GM19467 (cell line): Measurements from ENCODE around the gene ABHD17A.
"Not testable (repeated sequence)": the region's sequence is repeated elsewhere in the genome, so short reads cannot be mapped to it uniquely, and the experiment has no call there.

Experiments used
- ATAC-seq: cut with Tn5 transposase; IDR thresholded peaks from one replicate; pipeline ENCODE4 v1.9.1; 2021; ENCODE audit warnings: mild to moderate bottlenecking, moderate library complexity; ENCODE audit not compliant: unreplicated experiment

Gene ABHD17A

DNA sequence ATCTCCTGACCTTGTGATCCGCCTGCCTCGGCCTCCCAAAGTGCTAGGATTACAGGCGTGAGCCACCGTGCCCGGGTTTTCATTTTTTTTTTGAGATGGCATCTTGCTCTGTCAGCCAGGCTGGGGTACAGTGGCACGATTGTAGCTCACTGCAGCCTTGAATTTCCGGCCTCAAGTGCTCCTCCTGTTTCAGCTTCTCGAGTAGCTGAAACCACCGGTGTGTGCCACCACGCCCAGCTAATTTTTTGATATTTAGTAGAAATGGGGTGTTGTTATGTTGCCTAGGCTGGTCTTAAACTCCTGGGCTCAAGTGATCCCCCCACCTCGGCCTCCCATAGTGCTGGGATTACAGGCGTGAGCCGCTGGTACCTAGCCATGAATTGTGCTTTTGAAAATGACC lies 25.8 kb upstream of the ABHD17A start:
- no peak for ATAC-seq

DNA sequence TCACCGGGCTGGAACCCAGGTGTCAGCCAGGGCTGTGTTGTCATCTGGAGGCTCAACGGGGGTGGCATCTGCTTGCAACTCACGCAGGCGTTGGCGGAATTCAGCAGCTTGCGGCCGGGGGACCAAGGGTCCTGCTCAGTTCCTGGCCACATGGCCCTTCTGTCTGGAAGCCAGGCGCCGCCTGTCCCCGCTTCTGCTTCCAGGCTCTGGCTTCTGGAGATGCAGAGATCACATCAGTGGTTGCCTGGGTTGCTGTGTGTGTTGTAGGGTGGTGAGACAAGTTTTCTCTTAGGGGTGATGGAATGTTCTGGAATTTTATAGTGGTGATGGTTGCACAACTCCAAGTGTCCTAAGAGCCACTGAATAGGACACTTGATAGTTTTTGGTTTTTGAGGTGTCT lies 24.9 kb upstream of the ABHD17A start:
- no peak for ATAC-seq

DNA sequence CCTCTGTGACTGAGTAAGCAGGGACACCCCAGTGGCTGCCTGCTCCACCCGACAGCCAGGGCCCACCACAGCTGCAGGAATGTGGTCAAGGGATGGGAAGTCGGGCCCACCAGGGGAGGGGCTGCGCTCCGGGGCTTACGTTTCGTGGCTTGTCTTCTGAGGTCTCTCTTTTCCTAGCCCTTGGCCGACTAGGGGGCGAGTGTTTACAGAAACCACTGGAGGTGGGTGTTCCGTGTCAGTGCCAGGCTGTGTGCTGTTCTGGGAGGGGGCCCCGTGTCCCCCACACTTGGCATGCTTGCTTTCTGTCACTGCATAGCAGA lies 24.4 kb upstream of the ABHD17A start:
- no peak for ATAC-seq

DNA sequence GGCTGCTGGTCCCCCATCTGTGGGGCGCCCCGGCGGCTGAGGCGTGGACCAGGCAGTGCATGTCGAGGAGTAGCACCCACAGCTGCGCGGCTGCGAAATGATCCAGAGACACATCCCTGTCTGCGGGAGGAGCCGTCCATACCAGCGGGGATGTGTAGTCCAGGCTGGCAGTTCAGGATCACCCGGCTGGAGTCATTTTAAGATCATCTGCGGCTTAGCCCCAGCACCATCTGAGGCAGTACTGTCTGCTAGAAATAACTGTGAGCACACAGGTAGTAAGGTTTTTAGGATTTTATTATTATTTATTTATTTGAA lies 23.0 kb upstream of the ABHD17A start:
- ATAC-seq = no peak

DNA sequence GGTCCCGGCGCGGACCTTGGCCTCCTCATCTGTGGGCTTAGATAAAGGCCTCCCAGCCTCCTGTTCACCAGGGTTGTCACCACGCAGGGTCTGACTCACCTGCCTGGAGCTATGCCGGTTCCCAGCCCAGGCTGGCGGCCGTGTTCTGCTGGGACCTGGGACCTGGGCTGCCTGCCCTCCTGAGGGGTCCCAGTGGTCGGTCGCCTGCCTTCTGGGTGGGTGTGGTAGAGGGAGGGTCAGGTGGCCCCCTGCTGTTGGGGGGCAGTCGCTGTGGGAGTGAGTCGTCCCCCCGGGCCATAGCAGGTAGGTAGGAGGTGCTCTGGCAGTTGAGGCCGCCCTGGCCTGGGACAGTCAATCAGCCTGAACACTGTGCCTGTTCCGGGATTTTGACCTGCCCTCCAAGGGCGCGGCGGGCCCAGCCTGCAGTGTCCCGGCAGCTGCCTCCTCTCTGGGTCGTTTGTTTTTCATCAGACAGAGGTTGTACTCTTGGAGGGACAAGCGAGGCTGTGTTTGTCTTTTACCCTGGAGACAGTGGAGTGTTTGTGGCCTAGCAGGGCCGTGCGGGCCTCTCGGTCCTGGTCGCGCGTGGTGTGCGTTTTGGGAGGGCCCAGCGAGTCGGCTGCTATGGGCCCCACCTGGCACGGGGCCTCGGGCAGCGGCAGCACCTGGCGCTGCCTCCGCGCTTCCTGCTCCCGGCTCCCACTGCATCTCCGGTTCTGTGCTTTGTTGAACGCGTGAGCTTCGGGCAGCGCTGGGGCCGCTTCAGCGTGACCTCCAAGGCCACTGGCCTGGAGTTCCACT lies 22.5 kb upstream of the ABHD17A start:
- no peak for ATAC-seq

DNA sequence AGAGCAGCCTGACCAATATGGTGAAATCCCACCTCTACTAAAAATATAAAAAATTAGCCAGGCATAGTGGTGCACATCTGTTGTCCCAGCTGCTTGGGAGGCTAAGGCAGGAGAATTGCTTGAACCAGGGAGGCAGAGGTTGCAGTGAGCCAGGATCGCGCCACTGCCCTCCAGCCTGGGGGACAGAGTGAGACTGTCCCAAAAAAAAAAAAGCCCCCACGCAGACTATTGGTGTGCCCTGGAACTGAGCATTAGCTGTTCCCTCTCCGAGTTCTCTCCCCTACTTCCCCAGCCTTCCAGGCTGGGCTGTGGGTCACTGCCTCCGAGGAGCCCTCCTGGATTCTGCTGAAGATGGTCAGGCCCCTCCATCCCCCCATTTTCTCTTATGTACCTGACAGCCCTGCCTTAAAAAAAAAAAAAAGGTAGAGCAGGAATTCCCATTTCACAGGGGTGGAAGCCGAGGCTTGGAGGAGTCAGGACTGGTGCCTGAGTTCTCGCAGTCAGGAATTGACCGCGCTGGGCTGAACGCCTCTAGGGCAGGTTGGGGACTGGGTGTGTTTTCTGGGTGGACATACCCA lies 21.8 kb upstream of the ABHD17A start:
- ATAC-seq = no peak

DNA sequence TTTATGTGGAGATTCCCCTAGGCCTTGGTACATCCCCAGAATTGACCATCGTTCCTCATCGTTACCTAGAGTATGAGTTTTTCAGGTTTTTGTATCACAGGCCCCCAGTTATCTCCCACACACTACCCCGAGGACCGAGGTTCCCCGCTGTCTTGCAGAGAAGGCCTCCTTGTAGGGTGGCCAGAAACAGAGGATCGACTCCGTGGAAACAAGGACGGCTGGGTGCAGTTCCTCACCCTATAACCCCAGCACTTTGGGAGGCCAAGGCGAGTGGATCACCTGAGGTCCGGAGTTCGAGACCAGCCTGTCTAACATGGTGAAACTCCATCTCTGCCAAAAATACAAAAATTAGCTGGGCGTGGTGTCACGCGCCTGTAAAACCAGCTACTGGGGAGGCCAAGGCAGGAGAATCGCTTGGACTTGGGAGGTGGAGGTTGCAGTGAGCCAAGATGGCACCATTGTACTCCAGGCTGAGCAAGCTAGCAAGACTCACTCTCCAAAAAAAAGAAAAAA lies 20.6 kb upstream of the ABHD17A start:
- ATAC-seq = no peak

DNA sequence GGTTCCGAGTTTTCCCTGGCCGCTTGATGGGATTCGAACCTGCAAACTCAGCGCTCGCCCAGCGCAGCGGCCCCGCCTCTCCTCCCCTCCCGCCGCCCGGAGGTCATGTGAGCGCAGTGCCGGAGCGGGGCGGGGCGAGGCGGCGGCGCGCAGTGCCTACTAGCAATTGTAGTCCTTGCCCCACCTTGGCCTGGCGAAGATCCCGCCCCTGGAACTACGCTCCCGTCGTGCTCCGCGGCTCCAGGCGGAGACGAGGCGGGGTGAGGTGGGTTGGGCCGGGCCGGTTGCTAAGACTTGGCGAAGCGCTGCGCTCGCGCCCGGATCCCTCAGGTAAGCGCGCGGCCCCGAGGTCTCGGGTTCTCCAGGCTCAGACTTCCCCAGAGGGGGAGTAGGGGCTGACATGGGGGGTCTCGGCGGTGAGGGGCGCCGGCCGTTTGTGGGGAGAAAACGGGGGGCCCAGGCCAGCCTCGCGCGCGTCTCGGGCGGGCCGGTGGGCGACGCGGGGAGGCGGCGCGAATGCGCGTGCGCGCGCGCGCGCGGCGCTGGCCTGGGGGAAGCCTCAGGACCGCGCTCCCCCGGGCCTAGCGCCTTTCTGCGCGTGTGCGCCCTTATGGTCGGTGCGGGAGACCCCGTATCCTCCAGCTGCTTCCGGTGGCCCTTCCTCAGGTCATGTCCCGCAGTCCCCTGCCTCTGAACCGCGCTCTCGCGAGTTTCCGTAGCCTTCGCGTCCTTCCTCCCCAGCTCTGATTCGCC lies 20.0 kb upstream of the ABHD17A start, which contains the start of the genes ADAT3 and SCAMP4:
Gene ADAT3, plus strand, starts transcription at position 290 of the 753 bp plus-strand sequence. CDS start 6,649 bp downstream, outside the sequence.
Gene SCAMP4, plus strand, starts transcription at position 290 of the 753 bp plus-strand sequence. CDS start 9,621 bp downstream, outside the sequence.
- ATAC-seq = peak; percentile 79

DNA sequence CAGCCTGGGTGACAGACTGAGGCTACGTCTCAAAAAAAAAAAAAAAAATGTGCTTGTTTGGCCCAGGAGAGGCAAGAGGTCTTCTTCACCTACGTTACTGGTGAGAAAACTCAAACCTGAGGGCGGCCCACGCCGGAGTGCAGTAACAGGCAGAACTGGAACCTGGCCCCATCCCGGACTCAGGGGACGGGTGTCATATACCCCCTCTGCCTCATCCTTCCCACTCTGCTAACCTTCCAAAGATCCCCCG lies 19.5 kb upstream of the ABHD17A start:
- peak; percentile 3 for ATAC-seq

DNA sequence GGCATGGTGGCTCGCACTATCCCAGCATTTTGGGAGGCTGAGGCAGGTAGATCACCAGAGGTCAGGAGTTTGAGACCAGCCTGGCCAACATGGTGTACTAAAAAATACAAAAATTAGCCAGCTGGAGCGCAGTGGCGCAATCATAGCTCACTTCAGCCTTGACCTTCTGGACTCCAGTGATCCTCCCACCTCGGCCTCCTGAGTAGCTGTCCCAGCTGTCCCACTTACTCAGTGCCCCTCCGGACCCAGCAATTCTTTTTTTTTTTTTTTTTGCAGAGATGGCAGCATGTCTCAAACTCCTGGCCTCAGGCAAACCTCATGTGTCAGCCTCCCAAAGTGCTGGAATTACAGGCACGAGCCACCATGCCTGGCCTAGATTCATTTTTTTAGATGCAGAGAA lies 17.6 kb upstream of the ABHD17A start:
- no peak for ATAC-seq

DNA sequence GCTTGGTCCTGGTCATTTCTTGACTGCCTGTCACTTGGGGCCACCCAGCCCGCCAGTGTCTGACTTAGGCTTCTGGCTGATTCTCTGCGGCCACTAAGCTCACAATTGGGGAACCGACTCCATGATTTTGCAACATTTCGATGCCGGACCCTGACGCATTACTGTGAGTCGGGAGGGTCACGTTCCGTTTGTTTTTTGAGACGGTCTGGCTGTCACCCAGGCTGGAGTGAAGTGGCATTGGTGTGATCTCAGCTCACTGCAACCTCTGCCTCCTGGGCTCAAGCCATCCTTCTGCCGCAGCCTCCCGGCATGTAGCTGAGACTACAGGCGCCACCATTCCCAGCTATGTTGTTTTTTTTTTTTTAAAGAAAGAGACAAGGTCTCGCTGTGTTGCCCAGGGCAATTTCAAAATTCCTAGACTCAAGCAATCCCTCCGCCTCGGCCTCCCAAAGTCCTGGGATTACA lies 16.7 kb upstream of the ABHD17A start:
- ATAC-seq = no peak

DNA sequence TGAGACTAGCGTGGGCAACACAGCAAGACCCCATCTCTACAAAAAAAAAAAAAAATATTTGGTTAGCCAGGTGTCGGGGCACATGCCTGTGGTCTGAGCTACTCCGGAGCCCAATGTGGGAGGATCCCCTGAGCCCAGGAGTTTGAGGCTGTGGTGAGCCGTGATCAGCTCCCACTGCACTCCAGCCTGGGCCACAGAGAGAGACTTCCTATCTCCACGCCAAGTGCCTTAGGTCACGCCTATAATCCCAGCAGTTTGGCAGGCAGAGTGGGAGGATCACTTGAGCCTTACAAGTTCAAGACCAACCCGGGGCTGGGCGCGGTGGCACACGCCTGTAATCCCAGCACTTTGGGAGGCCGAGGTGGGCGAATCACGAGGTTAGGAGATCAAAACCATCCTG lies 11.2 kb upstream of the ABHD17A start:
- ATAC-seq = no peak

DNA sequence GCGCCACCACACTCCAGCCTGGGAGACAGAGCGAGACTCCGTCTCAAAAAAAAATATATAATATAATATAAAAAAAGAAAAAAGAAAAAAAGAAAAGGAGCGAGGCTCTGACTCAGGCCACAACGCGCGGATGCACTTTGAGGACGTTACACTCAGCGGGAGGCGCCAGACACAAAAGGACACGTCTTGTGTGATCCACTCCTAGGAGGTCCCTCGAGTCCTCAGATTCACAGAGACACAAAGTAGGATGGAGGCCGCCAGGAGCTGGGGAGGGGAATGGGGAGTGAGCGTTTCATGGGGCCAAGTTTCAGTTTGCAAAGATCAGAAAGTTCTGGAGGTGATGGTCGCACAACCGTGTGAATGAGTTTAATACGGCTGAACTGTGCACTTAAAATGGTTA lies 8.5 kb upstream of the ABHD17A start:
- no peak for ATAC-seq

DNA sequence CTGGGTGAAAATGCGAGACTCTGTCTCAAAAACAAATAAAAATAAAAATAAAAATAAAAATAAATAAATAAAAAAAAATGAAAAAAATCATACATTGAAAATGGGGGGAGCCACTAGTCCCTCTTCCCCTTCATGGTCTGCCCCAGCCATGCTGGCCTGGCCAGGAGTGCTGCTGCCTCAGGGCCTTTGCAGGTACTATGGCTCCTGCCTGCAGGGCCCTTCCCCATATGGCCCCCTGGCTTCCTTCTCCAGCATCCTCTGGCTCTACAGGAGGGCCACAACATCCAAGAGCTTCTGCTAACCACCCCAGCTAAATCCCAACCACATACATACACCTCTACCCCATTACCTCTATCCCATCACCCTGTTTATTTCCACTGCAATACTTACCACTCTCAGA lies 4.6 kb upstream of the ABHD17A start:
- no peak for ATAC-seq

DNA sequence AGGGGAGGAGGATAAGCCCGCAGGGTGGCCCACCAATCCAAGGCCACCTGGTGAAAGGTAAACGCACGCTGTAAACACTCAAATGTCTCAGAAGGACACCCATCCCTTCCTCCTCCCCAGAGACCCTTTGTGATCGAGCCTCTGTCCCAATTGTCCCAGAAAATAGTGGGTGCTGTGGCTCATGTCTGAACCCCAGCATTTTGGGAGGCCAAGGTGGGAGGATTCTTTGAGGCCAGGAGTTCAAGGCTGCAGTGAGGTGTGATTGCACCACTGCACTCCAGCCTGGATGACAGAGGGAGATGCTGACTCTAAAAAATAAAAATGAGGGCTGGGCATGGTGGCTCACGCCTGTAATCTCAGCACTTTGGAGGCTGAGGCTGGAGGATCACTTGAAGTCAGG lies 3.1 kb upstream of the ABHD17A start:
- ATAC-seq = no peak

DNA sequence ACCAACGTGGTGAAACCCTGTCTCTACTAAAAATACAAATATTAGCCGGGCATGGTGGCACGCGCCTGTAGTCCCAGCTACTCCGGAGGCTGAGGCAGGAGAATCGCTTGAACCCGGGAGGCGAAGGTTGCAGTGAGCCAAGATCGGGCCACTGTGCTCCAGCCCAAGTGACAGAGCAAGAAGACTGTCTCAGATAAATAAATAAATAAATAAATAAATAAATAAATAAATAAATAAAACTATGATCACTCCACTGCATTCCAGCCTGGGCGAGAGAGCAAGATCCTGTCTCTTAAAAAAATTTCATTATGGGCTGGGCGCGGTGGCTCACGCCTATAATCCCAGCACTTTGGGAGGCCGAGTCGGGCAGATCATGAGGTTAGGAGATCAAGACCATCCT lies 1.1 kb upstream of the ABHD17A start:
- not testable (repeated sequence) for ATAC-seq

DNA sequence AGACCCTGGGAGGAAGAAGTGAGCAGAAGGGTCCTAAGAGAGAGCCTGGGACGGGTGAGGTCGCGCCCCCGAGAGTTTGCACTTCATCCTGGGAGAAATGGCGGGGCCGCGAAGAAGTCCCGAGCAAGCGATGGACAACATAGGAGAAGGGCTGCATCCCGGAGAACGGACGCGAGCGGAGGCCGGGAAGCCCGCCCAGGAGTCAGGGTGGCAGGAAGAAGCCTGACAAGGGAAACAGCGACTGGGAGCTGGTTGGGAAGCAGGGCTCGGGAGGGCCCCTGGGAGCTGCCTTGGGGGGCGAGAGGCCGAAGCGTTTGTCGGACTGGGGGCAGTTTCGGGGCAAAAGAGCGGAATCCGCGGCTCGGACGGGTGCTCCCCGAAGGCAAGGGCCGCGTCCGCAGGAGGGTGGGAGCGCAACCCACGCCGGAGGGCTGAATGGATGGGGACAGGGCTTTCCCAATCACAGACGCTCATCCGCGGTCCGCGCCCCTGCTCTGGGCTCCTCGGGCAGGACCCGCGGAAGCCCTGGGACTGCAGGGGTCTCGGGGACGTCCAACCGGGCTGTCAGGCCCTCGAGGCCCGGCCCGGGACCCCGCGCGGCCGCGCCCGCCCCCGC lies 469 bp downstream of the ABHD17A start:
- peak; percentile 12 for ATAC-seq

DNA sequence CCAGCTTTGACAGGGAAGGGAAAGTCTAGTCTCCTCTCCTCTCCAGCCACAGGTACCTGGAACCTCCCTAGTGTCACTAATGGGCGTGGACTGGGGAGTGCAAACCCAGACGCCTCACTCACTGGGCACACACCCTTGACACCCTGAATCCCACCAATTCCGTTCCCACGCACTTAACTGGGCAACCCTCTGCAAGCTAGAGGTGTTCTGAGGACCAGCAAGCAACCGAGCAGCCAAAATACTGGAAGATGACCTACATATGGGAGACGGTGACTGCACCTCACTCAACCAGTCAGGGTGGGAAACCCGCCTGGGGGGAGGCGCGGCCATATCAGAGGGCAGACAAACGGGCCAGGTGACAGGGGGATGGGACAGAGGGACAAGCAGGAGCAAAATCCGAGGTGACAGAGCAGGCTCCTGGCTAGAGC lies 991 bp downstream of the ABHD17A start:
- no peak for ATAC-seq

DNA sequence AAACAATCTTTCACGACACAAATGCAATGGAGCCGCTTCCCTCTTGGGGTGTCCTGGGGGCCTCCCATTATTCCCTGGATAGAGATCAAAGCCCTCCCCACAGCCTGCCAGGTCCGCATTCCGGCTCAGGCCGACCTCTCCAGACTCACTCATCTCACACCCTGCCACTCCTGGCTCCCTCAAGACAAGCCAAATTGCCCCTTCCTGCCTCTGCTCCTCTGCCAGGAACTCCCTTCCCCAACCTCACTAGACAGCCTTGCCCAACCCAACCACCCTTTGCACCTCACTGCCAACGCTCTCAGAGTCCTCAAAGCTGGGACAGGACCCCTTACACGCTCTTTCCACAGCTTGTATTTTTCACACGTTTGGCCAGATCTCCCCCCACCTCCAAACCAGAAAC lies 1.5 kb downstream of the ABHD17A start:
- no peak for ATAC-seq

DNA sequence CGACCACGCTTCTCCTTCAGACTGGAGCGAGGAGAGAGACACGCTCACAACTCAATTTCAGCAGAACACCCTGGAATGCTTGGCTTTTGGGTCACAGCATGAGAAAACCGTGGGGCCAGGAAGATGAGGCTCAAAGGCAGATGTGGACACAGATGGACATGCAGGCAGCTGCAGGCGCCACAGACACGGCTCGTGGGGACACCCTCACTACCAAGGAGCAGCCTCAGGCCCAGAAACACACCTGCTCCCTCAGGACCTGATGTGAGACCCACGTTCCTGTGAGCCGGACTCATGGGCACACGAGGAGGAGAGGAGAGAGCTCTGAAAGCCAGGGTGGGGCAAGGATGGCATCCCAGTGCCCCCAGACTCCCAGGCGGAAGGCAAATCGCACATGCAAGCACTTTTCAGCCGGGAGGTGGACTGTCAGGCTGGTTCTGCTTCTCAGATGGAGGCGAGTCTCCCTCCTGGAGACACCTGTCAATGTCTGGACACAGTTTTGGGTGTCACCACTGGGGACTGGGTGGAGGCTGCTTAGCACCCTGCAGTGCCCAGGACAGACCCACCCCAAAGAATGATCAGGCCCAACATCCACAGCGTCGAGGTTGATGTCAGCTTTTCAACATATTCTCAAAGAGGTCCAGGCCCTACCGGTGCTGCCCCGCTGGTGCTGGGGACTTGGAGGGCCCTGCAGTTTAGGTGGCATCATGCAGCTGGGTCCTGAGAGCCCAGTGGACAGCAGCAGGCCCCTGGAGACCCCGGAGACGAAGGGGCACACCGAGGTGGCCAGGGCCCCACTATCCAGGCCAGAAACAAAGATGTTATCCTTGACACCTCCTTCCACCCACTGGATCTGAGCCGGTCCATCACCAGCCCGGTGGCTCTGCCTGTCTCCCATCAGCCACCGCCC lies 2.3 kb downstream of the ABHD17A start:
- no peak for ATAC-seq
